Tibial artery (tissue), 4 donors: ENCODE measurements around the gene P4HTM.

ENCODE experiments used
- DNase-seq, 2 donors: peaks; one replicate each; pipeline ENCODE4 v3.0.0-alpha.2; 2019
- H3K27ac ChIP-seq, 2 donors: fragments of 200-600 bp; sonication (generic) in 1 of 2; 1 replicate in 1 of 2; 2 replicates in 1 of 2; pipeline ENCODE4 v1.5.1; 2018 to 2019; ENCODE audit warnings: mild to moderate bottlenecking in 1 of 2
- H3K27me3 ChIP-seq, 2 donors: fragments of 200-600 bp; sonication (generic) in 1 of 2; one replicate each; pipeline versions ENCODE4 v1.5.1 to v1.6.0; 2016 to 2019
- H3K36me3 ChIP-seq, 3 donors: fragments of 200-600 bp; sonication (generic) in 2 of 3; one replicate each; pipeline ENCODE4 v1.5.1; 2016 to 2019; ENCODE audit warnings: mild to moderate bottlenecking in 2 of 3
- H3K4me1 ChIP-seq, 4 donors: fragments of 200-600 bp; sonication (generic) in 2 of 4; 1 replicate in 3 of 4; 2 replicates in 1 of 4; pipeline ENCODE4 v1.5.1; 2016 to 2019
- H3K4me3 ChIP-seq, 2 donors: fragments of 200-600 bp; sonication (generic) in 1 of 2; 1 replicate in 1 of 2; 2 replicates in 1 of 2; pipeline ENCODE4 v1.5.1; 2018 to 2019; ENCODE audit warnings: mild to moderate bottlenecking in 2 of 2
- H3K9me3 ChIP-seq, 3 donors: fragments of 200-600 bp; sonication (generic) in 1 of 3; one replicate each; pipeline ENCODE4 v1.5.1; 2016 to 2019
- intact Hi-C: fragments of 100-400 bp; cut with DNase I; formaldehyde crosslinking; loops from one replicate; pipeline ENCODE4 v1.15.0; 2023; ENCODE audit warnings: low total_unique reads
- TF ChIP-seq, protein P1 (sequence below), 2 experiments: fragments of 200-600 bp in 1 of 2; fragments of 450-650 bp in 1 of 2; IDR thresholded peaks; one replicate each; pipeline ENCODE4 v1.5.1; 2017 to 2019; ENCODE audit warnings: antibody characterized with exemption in 2 of 2, mild to moderate bottlenecking in 1 of 2, moderate library complexity in 1 of 2

The P4HTM gene

DNA sequence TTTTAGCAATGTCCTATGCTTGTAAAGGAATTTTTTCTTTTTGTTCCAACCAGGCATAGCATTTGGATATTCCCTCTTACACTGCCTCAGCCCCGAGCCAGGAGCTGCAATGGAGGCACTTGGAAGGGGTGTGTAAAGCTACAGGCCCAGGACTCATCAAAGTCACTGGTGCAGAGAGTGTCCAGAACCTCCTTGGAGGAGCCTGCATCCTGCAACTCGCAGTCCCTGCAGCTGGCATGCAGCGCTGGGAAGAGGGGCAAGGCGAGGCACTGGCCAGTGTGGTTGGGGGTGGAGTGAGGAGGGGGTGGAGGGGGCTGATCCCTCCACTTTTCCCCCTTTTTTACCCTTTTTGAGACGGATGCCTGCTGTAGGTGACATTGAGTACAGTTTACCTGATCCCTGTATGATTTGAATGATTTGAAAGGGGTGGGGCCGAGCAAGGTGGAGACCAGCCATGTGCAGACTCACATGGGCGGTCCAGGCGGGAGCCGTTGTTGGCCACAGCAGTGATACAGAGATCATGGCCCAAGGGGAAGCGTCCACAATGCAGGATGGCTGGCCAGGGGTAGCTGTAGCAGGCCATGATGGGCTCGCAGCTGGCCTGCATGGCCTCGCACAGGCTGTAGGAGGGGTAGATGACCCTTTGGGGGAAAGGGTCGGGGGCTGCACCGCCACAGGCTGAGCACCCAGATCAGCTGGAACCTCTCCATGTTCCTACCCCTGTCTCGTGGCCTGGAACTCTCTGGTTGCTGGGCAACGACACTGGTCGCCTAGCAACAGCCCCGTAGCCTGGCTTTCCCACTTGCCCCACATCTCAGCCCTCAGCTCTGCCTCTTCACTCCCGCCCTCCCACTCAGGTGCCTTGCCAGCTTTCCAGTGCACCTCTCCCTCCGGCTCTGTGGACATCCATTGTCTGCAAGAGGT is 7.9 kb downstream of the P4HTM start:
- TF ChIP-seq, protein P1, sequence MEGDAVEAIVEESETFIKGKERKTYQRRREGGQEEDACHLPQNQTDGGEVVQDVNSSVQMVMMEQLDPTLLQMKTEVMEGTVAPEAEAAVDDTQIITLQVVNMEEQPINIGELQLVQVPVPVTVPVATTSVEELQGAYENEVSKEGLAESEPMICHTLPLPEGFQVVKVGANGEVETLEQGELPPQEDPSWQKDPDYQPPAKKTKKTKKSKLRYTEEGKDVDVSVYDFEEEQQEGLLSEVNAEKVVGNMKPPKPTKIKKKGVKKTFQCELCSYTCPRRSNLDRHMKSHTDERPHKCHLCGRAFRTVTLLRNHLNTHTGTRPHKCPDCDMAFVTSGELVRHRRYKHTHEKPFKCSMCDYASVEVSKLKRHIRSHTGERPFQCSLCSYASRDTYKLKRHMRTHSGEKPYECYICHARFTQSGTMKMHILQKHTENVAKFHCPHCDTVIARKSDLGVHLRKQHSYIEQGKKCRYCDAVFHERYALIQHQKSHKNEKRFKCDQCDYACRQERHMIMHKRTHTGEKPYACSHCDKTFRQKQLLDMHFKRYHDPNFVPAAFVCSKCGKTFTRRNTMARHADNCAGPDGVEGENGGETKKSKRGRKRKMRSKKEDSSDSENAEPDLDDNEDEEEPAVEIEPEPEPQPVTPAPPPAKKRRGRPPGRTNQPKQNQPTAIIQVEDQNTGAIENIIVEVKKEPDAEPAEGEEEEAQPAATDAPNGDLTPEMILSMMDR (IDR thresholded peaks at IDR 0.05): no peak
- Histone ChIP-seq H3K4me1 (peaks cover 0 to under 1% (median 0%) of the 10 kb centered on the region in 4 donors), H3K36me3 (peaks cover 0 to 66% (median 8%) of the 10 kb centered on the region in 3 donors), H3K9me3 (no peaks in the 10 kb centered on the region), H3K4me3 (no peak overlapping the region), H3K27me3 (no peaks in the 10 kb centered on the region), H3K27ac (no peak overlapping the region)
- intact Hi-C loops: no loop called here
- DNase-seq: no peak

DNA sequence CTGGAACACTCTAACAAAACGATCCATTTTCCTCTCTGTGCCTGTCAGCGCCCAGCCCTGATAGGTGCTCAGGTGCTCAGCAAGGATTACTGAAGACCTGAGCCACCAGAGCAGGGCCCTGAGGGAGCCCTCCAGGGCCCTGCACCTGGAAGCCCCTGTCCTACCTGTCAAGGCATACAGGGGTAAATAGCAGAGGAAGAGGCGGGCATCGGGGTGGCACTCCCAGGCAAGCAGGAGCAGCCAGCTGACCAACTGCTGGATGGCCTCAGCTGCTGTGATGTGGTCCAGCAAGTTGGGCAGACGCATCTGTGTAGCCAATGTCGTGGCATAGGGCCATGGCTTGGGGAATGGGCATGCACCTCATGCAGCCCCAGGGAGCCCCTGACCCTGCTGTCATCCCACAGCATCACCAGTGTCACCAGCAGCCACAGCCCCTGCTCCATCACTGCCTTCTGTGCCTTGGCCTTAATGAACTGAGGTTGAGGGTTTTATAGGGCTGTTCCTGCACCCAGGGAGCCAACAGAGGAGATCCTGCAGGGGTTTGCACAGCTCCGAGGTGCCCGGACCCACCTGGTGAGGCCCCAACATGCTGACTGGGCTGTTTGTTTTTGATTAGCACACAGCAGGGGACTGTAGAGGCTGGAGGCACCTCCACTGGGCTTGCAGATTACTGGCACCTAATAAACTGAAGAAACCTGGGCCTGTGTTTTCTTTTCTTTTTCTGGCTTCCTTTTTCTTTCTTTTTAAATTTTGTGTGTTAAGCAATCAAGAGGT is 9.2 kb downstream of the P4HTM start:
- Histone ChIP-seq H3K27ac (no peak overlapping the region), H3K9me3 (no peaks in the 10 kb centered on the region), H3K4me3 (no peak overlapping the region), H3K27me3 (no peaks in the 10 kb centered on the region), H3K4me1 (no peaks in the 10 kb centered on the region), H3K36me3 (peaks cover 0 to 73% (median 8%) of the 10 kb centered on the region in 3 donors)
- DNase-seq: no peak
- TF ChIP-seq, protein P1 (IDR thresholded peaks at IDR 0.05): no peak
- intact Hi-C loops: no loop called here

DNA sequence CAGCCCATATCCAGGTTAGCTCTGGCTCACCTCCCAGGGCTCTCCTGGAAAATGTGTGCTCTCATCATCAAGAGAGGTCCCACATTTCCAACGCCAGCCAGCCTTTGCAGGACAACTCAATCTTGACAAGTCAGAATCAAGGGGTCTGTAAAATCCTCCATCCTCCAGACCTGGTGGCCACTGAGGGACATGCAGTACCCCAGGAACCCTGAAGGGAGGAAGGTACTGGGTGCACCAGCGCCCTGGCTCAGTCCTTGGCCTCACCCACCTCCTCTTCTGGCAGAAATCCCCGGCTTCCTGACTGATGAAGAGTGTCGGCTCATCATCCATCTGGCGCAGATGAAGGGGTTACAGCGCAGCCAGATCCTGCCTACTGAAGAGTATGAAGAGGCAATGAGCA is 11.1 kb downstream of the P4HTM start:
- no peak overlapping the region for H3K27ac ChIP-seq
- TF ChIP-seq, protein P1 (IDR thresholded peaks at IDR 0.05): no peak
- intact Hi-C loops: no loop called here
- no peaks in the 10 kb centered on the region for H3K27me3 ChIP-seq
- H3K9me3 ChIP-seq: no peaks in the 10 kb centered on the region
- H3K4me1 ChIP-seq: peaks cover 0 to 3% (median 2%) of the 10 kb centered on the region in 4 donors
- no peak for DNase-seq
- H3K4me3 ChIP-seq: no peak overlapping the region
- H3K36me3 ChIP-seq: peaks cover 0 to 64% (median 14%) of the 10 kb centered on the region in 3 donors

DNA sequence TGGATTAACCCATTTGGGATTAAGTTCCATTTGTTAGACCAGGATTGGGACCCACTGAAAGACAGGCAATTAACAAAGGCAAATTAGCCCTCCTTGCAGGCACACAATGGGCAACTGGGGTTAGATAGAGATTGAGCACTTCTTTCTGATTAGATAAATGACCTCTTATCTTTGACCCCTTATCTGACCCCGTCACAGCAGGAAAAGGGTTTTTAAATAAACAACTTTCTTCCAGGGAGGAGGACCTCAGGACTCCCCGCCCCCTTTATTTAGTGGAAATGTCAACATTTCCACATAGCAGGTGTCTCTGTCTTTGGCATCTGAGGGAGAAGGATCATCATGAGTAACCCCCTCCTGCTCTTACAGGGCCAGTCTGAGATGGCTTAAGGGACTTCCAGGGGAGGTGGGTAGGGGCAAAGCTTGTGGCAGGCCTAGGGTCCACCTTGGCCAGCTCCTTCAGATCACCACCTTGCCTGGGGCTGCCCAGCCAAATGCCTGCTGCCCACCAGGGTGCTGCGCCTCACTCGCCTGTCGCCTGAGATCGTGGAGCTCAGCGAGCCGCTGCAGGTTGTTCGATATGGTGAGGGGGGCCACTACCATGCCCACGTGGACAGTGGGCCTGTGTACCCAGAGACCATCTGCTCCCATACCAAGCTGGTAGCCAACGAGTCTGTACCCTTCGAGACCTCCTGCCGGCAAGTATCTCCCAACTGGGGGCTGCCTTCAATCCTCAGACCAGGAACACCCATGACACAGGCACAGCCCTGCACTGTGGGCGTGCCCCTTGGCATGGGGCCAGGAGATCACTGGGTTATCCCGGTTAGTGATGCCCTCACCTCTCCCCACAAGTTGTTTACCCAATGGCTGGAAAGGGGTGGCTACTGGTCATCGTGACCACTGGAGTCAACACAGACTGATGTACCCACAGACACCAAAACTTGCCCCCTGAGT is 14.6 kb downstream of the P4HTM start:
- H3K9me3 ChIP-seq: no peaks in the 10 kb centered on the region
- TF ChIP-seq, protein P1 (IDR thresholded peaks at IDR 0.05): no peak
- H3K27ac ChIP-seq: no peak overlapping the region
- peaks cover 0 to 18% (median 17%) of the 10 kb centered on the region in 4 donors for H3K4me1 ChIP-seq
- no peak overlapping the region for H3K4me3 ChIP-seq
- no peaks in the 10 kb centered on the region for H3K27me3 ChIP-seq
- DNase-seq: no peak
- intact Hi-C loops: no loop called here
- H3K36me3 ChIP-seq: peaks cover 0 to 40% (median 6%) of the 10 kb centered on the region in 3 donors

DNA sequence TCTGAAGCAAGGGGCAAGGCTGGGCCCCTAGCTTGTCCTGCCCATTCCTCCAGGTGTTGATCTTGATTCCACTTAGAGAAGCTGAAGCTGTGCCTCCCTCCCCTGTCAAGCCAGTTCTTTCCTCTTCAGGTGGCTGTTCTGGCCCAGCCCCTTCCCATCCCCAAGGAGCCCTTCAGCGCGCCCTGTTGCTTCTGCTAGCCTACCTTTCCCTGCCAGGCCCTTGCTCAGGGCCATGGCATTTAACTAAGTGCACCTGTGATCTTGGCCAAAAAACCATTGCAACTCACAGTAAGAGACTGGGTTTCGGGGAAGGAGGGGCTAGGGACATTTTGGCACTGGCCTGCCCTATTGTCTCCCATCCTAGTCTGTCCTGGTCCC is 15.3 kb downstream of the P4HTM start:
- peaks cover 0 to 18% (median 17%) of the 10 kb centered on the region in 4 donors for H3K4me1 ChIP-seq
- H3K36me3 ChIP-seq: peaks cover 0 to 40% (median 6%) of the 10 kb centered on the region in 3 donors
- no peak overlapping the region for H3K4me3 ChIP-seq
- intact Hi-C loops: no loop called here
- no peak for DNase-seq
- peak overlapping the region in 1 of 2 donors; percentile 97 for H3K27ac ChIP-seq
- H3K9me3 ChIP-seq: no peaks in the 10 kb centered on the region
- H3K27me3 ChIP-seq: no peaks in the 10 kb centered on the region
- TF ChIP-seq, protein P1 (IDR thresholded peaks at IDR 0.05): no peak
